Hypothalamus (tissue), 51 donors: ENCODE results near the gene KATNB1.

ENCODE experiments used
- DNase-seq, 51 donors: peaks; one replicate each; lab custom pipeline; 2025; lab: John Stamatoyannopoulos, UW

KATNB1 gene, protein sequence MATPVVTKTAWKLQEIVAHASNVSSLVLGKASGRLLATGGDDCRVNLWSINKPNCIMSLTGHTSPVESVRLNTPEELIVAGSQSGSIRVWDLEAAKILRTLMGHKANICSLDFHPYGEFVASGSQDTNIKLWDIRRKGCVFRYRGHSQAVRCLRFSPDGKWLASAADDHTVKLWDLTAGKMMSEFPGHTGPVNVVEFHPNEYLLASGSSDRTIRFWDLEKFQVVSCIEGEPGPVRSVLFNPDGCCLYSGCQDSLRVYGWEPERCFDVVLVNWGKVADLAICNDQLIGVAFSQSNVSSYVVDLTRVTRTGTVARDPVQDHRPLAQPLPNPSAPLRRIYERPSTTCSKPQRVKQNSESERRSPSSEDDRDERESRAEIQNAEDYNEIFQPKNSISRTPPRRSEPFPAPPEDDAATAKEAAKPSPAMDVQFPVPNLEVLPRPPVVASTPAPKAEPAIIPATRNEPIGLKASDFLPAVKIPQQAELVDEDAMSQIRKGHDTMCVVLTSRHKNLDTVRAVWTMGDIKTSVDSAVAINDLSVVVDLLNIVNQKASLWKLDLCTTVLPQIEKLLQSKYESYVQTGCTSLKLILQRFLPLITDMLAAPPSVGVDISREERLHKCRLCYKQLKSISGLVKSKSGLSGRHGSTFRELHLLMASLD

DNA sequence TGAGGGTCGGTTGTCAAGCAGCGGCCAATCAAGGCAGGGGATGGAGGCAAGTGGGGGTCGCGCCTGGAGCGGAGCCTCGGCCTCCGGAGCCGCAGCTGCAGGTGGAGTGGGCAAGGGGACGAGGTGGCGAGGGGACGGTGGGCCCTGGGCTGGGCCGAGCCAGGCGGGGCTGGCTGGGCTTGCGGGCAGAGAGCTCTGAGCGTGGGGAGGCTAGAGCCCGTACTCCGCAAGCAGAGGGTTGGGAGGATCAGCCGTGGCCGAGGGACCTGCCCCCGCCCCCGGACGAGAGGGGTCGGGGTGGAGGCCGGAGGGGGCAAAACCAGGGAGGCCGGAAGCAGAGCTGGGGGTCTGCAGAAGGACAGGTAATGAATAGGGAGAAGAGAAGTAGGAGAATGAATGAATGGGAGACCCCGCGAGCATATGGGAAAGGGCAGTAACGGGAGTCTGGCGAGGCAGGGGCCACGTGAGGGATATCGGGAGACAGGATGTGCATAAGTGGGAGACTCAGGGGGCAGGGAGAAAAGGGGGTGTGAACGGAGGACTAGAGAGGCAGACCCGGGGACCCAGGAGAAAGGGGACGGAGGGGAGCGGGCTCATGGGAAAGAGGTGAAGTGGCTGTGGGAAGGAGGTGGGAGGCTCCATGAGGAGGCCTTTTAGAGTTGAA is at the start of gene KATNB1:
Gene KATNB1, plus strand, starts transcription at position 16 of the 664 bp plus-strand sequence. CDS start 1,474 bp downstream, outside the sequence.
- DNase-seq, result peak in 2 of 51 donors; percentile 32 to 47

DNA sequence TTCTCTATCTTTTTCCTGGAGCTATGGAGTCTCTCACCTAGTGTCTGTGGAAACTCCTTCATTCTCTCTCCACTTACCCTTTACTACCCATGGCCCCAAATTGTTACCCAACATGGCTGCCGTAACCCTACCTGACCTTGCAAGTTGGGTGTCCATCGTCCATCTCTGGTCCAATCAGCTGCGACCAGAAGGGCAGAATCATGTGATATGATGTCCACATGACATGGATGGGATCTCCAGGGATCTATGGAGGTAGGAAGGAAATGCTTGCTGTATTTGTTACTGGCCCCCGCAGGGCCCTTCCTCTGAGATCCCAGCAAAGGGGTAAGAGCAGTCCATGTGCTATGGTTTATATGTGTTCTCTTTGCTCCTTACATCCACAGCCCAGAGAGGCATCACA is 49.0 kb upstream of the KATNB1 start:
- no peak for DNase-seq

GRCh38 chr16:57687363-57687929 is 48.1 kb upstream of the KATNB1 start:
- DNase-seq, result no peak

DNA sequence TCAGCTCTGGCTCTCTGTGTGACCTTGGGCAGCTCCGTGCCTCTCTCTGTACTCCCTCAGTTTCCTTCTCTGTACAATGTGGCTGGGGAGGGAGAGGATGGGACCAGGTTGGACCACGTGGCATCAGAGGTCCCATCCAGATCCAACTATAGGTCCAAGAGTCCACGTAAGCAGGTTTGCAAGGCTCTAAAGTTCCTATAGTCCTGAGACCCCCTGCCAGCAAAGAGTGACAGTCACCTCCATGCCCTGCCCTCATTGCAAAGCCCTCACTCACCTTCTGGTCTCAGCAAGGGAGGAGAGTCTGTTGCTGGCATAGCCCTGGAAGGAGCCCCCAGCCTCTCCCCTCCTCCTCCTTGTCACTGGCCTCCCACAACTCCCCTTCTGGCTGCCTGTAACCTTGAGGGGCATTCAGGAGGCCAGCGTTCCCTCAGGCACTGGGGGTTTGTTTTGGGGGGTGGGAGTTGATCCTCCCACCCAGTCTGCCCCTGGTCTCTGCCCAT is 47.0 kb upstream of the KATNB1 start:
- no peak for DNase-seq

DNA sequence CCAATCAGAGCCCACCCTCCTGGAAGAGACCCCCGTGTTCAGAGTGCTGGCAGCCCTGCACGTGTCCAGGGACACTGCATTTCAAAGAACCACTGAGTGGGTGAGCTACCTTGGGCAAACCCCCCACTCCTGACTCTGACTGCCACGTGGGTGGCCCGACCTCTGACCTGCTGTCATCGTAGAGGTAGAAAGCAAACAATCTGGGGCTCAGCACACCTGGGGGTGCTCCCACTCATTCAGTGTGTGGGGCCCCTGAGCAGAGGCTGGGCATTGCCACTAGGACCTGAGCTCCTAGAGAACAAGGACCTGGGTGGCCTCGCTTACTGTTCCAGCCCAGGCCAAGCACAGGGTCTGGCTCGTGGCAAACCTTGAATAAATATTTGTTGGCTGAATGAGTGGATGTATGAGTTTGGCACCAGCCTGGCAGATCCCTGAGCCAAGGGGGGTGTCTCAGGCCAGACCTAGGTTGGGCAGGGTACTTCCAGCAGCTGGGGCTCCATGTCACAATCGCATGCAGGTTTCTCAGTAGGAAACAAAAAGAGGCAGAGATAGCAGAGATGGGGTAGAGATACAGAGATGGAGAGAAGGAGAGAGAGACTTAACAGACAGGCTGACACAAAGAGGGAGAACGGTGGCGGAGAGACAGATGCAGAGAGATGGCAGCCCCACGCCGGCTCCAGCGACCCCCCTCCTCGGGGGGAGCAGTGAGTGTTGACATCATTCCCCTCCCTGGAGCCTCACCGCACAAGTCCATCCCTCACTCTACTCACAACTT is 46.4 kb upstream of the KATNB1 start:
- DNase-seq, result no peak

DNA sequence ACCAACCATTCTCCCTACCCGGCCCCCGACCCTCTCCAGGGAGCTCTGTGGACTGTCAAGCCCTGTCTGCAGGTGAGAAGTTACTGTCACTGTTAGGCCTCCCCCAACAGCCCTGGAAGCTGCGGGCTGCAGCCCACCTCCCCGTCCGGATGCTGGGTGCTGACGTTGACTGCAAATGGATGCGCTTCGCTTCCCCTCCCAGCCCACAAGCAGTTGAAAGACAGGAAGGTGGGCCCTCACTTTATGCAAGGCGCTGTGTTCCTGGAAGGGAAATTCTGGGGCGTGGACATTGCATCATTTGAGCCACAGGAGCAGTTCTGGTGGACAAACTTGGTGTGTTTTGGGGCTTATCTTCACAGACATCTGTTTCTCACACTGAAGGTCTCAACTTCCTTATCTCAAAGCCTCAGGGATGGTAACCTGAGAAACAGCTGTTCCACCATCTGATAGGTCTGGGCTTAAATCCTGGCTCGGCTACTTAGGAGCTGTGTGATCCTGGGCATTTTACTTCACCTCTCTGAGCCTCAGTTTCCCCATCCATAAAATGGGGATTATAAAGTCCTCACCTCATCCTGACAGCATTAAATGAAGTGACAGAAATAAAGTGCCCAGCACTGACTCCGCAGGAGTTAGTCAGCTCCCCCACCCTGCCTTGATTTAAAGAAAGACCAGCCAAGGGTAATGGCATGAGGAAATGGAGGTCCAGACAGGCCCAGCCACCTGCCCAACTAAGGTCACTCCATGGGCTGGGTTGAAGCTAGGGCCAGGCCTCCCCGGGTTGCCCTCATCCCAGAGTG is 45.6 kb upstream of the KATNB1 start:
- no peak for DNase-seq

DNA sequence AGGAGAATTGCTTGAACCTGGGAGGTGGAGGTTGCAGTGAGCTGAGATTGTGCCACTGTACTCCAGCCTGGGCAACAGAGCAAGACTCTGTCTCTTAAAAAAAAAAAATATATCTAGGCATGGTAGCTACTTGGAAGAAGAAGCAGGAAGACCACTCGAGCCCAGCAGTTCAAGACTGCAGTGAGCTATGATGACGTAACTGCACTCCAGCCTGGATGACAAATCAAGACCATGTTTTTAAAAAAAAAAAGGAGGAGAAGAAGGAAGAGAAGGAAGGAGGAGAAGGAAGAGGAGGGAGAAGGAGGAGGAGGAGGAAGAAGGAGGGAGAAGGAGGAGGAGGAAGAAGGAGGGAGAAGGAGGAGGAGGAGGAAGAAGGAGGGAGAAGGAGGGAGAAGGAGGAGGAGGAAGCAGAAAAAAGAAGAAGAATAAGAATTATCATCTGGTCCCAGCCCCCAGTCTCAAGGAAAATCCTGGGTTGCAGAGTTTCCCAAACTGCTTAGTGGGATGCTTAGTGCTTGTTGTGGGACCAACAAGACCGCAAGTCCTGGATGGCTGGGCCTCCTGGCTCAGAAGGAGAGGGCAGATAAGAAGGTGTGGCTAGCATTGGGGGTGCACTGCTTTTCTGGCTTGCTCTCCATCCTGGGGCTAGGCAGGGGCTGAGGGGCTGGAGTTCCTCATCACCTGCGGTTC is 44.6 kb upstream of the KATNB1 start:
- no peak for DNase-seq

GRCh38 chr16:57692636-57693035 is 42.9 kb upstream of the KATNB1 start:
- no peak for DNase-seq

DNA sequence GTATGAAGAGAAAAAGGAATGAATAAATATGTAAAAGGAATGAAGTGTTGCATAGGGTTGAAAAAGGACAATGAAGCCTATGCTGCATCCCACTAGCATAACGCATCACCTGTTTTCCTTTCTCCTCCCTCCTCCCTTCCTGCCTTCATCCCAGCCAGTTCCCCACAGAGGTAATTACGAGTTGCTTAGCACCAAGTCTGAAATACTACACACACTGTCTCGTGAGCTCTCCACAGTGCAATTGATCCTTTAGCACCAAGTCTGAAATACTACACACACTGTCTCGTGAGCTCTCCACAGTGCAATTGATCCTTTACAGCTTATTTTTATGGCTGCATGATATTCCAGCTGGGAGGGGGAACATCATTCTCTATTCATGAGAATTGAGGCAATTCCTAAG is 42.0 kb upstream of the KATNB1 start:
- no peak for DNase-seq

GRCh38 chr16:57694231-57694724 is 41.3 kb upstream of the KATNB1 start:
- DNase-seq, result no peak

- DNase-seq, result peak in 41 of 51 donors; percentile 7 to 68 (median 37)
Measured at GRCh38 chr16:57694725-57695679, 40.6 kb upstream of the KATNB1 start, which contains the start of gene DRC7. DRC7 (plus strand) TSS chr16:57694806; CDS start chr16:57697950, 3,144 bp downstream.

DNA sequence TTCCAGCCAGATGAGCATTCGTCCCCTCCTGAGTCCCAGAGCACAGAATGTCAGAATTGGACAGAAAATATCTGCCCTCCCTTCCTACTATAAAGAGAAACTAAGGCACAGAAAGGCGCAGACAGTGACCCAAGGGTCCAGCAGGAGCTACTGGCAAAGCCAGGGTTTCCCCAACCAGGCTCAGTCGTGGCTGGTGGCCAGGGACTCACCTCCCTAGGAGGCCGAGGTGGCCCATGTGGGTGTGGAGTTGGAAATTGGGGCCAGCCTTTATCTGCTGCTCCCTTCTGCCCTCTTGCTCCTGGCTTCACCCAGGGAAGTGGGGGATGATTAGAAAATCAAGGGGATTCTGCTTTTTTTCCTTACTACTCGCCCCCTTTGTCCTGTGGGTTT is 39.9 kb upstream of the KATNB1 start:
- no peak for DNase-seq

- no peak for DNase-seq
Measured at GRCh38 chr16:57696240-57696639, 39.3 kb upstream of the KATNB1 start.

DNA sequence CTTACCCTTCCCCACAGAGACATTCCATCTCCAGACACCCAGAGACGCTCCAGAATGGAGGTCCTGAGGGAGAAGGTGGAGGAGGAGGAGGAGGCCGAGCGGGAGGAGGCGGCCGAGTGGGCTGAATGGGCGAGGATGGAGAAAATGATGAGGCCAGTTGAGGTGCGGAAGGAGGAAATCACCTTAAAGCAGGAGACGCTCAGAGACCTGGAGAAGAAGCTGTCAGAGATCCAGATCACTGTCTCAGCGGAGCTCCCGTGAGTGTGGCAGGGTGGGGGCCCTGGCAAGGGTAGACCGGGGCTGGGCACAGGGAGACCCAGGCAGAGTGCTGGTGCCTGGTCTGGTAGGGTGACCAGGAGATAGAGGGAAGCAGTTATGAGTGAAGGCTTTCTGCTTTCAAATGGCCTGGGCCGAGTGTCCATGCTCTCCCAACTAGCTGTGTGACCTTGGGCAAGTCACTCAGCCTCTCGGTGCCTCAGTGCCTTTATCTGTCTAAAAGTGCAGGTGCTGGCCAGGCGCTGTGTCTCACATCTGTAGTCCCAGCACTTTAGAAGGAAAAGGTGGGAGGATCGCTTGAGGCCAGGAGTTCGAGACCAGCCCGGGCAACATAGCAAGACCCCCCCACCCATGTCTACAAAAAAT is 37.6 kb upstream of the KATNB1 start:
- DNase-seq, result no peak

DNA sequence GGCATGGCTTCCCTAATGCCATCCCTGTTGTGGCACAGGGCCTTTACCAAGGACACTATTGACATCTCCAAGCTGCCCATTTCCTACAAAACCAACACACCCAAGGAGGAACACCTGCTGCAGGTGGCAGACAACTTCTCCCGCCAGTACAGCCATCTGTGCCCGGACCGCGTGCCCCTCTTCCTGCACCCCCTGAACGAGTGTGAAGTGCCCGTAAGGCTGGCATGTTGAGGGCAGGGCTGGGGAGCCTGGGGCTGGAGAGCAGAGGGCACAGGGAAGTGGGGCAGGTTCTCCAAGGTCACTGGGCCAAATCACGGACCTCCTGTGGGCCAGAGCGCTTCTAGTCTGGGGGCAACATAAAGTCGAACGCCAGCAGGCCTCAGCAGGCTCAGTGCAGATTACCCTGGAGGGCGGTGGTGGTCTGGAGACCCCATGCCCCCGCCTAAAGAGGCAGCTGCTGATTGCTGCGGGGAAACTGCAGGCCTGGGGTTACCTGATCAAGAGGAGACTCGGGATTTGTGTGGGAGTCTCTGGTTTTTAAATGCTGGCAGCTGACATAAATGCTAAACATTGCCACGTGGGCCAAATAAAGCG is 36.7 kb upstream of the KATNB1 start:
- no peak for DNase-seq

GRCh38 chr16:57699481-57699880 is 36.1 kb upstream of the KATNB1 start:
- no peak for DNase-seq
